Measurements from ENCODE around the gene BRIP1.
"Not testable (repeated sequence)": the region's sequence is repeated elsewhere in the genome, so short reads cannot be mapped to it uniquely, and the experiment has no call there.

BRIP1 gene

DNA sequence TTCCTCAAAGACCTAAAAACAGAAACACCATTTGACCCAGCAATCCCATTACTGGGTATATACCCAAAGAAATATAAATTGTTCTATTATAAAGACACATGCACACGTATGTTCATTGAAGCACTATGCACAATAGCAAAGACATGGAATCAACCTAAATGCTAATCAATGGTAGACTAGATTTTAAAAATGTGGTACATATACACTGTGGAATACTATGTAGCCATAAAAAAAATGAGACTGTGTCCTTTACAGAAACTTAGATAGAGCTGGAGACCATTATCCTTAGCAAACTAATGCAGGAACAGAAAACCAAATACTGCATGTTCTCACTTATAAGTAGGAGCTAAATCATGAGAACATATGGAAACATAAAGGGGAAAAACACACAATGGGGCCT, 36.5 kb downstream of the BRIP1 start:
- not testable (repeated sequence) for DNase-seq

DNA sequence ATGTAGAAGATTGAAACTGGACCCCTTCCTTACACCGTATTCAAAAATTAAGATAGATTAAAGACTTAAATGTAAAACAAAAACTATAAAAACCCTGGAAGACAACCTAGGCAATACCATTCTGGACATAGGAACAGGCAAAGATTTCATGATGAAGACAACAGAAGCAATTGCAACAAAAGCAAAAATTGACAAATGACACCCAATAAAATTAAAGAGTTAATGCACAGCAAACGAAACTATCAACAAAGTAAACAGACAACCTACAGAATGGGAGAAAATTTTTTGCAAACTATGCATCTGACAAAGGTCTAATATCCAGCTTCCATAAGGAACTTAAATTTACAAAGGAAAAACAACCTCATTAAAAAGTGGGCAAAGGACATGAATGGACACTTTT, 37.1 kb downstream of the BRIP1 start:
- DNase-seq: not testable (repeated sequence)

DNA sequence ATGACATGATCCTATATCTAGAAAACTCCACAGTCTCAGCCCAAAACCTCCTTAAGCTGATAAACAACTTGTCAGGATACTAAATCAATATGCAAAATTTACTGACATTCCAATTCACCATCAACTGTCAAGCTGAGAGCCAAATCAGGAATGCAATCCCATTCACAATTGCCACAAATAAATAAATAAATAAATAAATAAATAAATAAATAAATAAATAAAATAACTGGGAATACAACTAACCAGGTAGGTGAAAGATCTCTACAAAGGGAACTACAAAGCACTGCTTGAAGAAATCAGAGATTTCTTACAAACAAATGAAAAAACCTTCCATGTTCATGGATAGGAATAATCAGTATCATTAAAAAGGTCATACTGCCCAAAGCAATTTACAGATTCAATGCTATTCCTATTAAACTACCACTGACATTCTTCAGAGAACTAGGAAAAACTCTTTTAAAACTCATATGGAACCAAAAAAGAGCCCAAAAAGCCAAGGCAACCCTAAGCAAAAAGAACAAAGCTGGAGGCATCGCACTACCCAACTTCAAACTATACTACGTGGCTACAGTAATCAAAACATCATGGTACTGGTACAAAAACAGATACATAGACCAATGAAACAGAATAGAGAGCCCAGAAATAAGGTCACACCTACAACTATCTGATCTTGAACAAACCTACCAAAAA, 37.7 kb downstream of the BRIP1 start:
- DNase-seq: no peak

DNA sequence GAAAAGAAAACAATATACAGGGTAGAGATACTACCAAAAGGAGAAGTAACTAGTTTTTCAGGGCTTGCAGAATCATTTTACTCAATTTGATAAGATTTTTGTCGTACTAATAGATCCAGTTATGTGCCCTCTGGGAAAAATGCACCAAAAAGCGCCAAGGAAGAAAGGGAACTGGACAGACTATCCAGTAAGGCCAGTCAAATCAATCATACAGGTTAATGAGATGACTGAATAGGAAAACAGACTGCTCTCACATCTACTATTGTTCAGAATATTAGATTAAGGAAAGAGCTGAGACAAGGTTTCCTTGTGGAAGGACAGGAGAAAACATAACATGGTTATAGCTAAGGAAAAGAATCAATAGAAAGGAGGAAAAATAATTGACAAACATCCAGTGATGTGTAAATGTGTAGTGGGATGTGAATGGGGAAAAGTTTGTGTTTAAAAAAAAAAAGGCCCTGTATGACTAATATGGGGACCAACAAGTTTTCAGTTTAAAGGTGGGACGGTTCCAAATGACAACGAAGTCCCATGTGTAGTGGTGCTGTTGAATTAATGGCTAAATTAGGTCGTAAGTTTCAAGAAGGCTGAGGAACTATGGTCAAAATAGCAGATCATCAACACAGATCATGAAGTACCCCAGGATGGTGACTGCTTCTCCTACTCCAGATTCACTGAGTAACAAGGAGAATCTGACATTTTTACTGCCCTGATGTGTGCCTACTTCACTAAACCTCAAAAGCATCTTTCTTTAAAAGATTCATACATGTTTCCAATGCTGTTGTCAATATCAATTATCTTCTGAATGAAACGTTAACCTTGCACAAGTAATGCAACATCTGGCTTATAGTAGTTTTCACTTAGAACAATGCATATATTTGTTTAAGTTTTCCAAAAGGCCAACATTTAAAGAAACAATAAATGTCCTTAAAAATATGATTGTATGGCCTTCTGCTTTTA, 40.7 kb downstream of the BRIP1 start:
- DNase-seq: no peak

DNA sequence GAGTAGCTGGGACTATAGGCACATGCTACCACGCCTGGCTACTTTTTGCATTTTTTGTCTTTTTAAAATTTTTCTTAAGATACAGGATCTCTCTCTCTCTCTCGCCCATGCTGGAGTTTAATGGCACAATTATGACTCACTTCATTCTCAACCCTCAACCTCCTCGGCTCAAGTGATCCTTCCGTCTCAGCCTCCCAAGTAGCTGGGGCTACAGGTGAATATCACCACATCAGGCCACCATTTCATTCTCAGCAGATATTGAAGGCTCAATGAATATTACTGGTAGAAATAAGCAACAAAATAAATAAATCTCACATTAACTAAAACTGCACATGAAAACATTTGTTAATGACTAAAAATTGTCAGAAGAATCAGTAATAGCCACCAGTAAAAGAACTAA, 41.7 kb downstream of the BRIP1 start:
- DNase-seq: no peak

DNA sequence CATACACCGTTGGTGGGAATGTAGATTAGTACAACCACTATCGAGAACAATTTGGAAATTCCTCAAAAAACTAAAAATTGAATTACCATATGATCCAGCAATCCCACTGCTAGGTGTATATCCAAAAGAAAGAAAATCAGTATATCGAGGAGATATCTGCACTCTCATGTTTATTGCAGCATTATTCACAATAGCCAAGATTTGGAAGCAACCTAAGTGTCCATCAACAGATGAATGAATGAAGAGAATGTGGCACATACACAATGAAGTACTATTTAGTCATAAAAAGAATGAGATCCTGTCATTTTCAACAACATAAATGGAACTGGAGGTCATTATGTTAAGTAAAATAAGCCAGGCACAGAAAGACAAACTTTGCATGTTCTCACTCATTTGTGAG, 44.1 kb downstream of the BRIP1 start:
- DNase-seq: not testable (repeated sequence)

DNA sequence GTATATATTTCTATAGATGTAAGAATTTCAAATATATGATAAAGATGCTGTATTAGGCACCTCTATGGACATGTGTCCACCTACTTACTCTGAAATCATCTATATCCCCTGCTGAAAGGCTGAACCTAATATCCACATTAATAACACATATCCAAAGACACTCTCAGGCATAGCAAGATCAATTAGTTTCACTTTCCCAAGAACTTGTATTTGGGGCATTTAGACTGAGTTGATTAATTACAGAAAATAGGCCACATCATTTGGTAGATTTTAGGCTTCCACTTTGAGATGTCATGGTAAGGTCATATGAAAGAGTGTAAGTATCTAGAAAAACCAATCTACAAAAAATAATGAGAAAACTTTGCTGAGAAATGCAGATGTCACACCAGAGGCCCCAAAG, 45.1 kb downstream of the BRIP1 start:
- no peak for DNase-seq

DNA sequence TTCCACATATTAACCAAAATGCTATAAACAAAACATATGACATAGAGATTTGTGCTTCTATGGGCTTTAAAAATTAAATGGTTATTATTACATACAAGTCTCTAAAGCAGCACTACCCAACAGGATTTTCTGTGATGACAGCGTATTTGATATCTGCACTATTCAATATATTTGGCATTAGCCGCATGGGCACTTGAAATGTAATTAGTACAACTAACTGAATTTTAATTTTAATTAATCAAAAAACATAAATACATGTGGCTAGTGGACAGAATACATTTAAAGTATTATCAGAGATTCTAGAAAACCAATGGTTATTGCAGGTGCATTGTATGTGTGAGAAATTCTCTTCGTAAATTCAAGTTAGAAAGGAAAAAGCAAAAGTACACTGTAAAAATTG, 45.9 kb downstream of the BRIP1 start:
- DNase-seq: no peak

DNA sequence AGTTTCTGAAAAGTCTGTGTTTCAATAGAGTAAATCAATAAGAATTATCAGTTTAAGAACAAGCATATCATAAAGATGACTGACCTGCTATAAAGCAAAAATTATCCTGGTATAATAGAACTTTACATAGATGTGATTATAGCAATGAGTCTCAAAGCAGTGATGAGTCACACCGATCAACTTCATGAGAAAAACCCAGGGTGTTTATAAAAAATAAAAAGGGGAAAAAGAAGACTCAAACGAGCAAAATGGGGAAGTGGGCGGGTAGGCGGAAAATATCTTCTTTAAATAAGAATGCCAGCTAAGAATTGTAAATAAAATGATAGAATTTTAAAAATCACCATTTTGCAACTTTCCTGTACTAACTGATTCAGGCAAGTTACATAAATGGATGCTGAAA, 46.8 kb downstream of the BRIP1 start:
- DNase-seq: no peak

DNA sequence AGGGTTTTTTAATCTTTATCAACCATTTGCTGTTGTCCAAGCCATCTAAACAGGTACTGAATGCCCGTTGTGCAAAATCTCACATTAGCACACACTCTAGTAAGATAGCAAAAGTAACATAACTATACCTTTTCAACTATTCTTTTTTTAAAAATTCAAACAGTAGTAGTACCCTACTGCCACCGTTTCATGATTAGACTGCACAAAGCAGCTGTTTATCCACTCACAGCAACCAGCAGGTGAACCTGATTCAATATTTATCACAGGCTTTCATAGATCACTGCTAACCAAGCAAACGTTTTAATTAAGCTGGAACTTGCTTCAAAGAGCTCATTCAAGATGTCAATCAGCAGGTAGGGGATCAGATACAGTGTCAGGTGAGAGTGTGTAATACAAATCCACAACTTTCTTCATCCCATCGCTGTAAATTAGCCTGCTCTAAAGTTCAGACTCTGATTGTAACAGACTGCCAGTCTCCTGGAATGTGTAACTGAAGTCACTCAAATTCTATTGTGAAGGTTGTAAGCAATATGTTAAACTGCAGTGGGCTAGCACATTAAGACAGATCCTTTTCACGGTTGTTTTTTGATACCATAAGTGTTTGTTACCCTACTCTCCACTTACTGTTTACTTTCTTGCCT, 47.3 kb downstream of the BRIP1 start:
- DNase-seq: no peak

DNA sequence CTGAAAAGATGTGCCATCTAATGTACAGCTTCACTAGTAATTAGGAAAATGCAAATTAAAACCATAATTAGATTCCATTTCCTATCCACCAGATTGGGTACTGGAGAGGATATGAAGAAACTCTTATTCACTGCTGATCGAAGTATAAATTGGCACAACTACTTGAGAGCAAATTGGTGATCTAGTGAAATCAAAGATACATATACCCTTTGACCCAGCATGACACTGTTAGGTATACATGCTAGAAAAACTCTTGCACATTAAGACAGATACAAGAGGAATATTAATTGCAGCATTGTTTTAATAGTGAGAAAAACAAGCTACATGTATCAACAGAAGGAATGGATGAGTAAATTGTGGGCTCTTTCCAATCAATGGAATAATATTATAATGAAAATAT, 48.8 kb downstream of the BRIP1 start:
- DNase-seq: no peak

DNA sequence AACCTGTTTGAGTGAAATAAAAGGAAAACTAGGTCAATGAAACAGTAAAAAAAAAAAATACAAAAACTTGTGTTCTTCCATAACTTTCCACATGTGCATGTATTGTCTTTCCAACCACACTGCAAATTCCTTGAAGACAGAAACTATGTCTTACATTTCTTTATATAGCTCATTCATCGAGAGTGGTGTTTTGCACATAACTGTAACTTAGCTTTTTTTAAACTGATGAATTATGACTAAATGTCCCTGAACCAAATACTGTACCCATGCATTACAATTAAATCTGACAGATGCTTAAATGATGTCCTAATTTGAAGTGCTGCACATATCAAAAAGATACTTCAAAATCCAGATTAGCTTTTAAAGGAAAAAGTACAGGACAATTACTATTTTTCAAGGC, 50.1 kb downstream of the BRIP1 start:
- DNase-seq: no peak

DNA sequence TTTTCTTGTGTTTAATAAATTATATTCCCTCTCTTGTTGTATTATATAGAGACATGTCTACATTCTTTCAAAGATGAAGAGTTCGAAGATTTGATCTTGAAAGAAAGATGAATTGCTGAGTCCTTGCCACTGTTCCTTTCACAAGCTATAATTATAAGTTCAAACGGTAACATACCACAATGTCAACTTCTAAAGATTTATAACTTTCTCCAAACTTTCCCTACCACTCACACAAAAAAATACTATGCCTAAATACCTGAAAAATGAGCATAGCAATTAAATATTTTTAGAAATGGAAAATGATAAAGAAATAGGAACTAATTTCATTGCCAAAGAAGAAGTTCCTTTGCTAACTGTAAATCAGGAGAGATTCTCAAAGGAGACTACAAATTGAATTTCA, 50.6 kb downstream of the BRIP1 start:
- DNase-seq: no peak

DNA sequence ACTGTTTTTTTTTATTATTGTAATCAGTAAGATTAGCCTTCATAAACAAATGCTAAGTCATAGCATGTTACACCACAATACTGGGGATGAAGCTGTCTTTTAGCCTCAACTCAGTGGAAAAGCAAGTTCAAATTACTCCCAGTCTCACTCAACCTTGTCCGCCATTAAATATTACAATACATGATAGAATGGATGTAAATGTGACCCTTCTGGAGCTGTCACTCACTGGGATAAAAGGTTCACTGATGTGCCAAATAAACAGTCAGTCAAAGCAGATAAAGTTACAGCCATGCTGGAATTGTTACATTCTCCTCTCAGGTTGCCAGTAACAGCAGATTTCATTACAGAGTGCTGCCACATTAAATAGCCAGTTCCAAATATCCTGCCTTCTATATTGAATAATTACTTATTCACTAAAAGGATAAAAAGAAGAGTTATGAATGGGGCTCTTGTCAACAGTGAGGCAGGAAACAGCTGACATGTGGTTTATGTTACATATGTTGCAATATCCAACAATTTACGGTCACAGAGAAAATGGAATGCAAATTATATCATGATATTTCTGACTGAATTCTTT, 53.4 kb downstream of the BRIP1 start:
- peak; percentile 49 for DNase-seq

DNA sequence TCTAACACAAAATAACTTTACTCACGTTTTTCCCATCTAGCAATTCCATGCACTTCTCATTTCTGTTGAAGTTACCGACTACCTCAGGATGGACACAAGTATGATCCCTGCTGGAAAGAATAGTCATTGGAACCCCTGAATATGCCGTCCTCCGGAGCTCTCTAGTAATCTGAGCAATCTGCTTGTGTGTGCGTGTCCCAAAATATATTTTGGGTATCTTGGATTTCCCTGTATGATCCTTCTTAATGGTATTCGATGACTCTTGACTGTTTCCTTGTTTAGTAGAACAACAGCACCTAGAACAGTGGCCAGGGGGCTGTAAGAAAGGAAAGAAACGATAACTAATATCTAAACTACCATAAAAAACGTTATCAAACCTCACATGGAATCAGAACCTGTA, 54.9 kb downstream of the BRIP1 start:
- DNase-seq: no peak

DNA sequence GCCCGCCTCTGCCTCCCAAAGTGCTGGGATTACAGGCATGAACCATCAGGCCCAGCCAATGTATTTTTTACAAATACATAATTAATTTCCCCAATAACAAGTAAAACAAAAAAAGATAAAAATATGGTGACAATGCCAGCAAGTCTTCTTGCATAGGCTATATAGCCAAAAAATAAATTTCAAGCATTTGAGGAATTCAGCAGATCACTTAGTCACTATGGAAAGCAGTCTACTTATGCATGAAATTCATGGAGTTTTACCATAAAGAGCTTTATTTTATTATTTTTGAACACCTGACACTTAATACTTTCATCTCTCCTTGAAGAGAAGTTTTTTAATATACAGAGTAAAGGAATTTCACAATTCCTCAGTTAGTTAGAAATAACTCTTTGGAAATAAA, 56.4 kb downstream of the BRIP1 start:
- no peak for DNase-seq

DNA sequence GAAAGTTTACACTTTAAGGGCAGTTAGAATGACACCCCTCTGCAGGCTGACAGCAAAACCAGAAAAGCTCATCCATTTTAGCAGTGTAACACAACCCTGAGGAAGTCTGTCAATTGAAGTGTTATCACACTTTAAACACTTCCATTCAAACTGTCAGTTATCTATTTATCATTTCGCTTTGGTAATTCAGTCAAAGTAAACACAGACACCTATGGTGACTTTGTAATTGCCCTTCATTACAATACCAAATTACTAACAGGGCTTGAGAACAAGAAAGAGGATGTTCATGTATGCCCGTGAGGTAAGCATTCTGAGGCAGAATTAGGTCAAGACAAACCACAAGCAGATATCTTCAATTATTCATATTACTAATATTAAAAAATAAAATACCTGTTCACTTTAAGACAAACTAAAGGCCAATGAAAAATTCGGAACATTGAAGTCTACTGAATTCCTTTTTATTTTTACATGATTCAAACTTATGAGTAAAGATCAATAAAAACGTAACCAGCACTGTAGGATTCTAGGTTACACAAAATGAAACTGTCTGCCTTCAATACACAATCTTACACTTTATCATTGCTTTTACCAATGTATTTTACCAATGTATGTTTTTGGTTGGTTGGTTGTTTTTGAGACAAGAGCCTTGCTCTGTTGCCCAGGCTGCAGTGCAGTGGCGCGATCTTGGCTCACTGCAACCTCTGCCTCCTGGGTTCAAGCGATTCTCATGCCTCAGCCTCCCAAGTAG, 57.1 kb downstream of the BRIP1 start:
- DNase-seq: peak; percentile 57

DNA sequence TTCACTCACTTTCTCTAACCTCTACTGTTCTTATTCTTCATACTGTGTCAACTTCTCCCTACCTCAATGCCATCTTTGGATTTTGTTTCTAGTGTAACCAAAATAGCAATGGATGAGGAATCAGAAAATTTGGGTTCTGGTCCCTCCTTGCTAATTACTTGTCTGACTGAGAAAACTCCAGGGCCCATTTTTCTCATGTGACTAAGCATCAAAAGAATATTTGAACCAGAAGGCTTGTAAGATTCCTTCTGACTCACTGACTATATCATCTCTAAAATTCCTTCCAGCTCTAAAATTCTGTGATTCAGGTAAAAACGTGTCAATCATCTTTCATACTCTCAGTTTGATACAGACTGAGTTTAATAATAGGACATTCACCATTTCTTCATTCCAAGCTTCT, 57.9 kb downstream of the BRIP1 start:
- no peak for DNase-seq

DNA sequence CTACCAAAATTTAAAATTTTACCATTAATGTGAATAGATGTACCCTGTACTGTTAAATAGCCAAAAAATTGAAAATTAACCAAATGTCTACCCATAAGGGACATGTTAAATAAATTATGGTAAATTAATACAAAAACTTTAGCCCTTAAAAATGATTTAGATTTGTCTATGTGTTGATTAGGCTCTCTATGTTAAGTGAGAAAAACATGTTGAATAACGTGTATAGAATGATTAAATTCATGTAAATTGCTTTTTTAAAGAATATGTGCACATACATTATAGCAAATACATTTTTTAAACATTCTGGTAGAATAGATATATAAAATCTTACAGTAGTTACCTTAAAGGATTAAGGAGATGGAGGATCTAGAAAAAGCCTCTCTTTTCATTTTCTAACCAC, 59.5 kb downstream of the BRIP1 start:
- DNase-seq: no peak

DNA sequence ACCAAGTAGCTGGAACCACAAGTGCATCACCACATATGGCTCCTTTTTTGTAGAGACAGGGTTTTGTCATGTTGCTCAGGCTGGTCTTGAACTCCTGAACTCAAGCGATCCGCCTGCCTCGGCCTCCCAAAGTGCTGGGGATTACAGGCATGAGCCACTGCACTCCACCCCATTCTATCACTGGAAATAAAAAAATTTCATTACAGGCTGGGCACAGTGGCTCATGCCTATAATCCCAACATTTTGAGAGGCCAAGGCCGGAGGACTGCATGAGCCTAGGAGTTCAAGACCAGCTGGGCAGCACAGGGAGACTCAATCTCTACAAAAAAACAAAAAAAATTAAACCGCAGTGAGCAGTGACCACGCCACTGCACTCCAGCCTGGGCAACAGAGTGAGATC, 60.1 kb downstream of the BRIP1 start:
- no peak for DNase-seq

DNA sequence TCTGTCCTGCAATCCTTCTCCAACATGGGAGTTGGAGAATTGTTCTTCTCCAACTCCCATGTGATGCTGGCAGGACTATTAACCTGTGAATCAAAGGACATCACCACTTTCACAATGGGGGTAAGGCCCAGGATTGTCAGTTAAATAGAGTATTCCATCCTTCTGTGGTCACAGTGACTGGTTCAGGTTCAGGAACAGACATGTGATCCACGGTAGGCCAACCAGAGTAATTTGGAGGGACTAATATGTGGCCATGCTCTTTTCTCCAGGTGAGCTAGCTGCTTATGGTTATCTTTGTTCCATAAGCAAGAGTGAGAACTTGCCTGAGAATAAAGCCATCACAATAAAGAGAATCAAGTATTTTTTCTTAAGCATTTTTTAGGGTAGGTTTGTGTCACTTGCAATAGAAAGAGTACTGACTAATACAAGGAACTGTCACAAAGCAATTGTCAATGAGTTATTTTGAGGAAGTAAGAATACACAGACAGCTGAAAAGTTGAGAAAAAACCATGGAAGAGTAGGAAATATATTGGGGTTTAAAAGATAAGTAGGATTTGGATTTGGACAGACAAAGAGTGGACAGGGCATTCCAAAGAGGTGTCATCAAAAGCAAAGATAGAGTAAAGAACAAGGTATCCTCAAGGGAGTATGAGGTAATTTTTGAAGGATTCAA, 63.4 kb downstream of the BRIP1 start:
- DNase-seq: no peak

DNA sequence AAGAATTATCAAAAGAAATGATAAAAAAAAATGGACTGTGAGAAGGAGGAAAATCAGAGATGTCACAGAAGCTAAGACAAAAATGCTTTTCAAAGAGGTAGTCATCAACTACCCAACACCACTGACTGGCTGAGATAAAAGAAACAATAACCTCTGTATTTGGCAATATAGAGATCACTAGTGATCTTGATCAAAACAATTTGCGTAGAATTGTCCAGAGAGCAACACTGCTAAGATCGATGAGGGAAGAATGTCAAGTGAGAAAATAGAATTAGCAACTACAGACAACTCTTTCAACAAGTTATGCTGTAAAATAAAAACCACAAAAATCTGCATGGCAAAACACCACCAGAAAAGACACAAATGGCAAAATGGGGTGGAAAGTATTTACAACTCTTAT, 66.0 kb downstream of the BRIP1 start:
- DNase-seq: no peak
